Activated CD8-positive, alpha-beta memory T cell treated with anti-CD3 and anti-CD28 coated beads, Interleukin-2, amount 50 U/mL, for 1 hour (primary cell): Measurements from ENCODE around the gene PTGIR.

Experiments used
- DNase-seq: peaks from one replicate; pipeline ENCODE4 v3.0.0-alpha.2; 2020; ENCODE audit errors: extremely low read depth

Gene PTGIR, protein sequence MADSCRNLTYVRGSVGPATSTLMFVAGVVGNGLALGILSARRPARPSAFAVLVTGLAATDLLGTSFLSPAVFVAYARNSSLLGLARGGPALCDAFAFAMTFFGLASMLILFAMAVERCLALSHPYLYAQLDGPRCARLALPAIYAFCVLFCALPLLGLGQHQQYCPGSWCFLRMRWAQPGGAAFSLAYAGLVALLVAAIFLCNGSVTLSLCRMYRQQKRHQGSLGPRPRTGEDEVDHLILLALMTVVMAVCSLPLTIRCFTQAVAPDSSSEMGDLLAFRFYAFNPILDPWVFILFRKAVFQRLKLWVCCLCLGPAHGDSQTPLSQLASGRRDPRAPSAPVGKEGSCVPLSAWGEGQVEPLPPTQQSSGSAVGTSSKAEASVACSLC

GRCh38 chr19:46624958-46625661 lies at the start of gene PTGIR:
Gene PTGIR, minus strand, starts transcription at chr19:46625089. Its CDS starts 864 bp downstream, at chr19:46624225.
- DNase-seq: no peak

GRCh38 chr19:46670813-46671212 lies 45.9 kb upstream of the PTGIR start:
- DNase-seq: no peak

- no peak for DNase-seq
Observed at GRCh38 chr19:46668662-46669061, 43.8 kb upstream of the PTGIR start.

GRCh38 chr19:46665072-46665471 lies 40.2 kb upstream of the PTGIR start:
- DNase-seq: no peak

DNA sequence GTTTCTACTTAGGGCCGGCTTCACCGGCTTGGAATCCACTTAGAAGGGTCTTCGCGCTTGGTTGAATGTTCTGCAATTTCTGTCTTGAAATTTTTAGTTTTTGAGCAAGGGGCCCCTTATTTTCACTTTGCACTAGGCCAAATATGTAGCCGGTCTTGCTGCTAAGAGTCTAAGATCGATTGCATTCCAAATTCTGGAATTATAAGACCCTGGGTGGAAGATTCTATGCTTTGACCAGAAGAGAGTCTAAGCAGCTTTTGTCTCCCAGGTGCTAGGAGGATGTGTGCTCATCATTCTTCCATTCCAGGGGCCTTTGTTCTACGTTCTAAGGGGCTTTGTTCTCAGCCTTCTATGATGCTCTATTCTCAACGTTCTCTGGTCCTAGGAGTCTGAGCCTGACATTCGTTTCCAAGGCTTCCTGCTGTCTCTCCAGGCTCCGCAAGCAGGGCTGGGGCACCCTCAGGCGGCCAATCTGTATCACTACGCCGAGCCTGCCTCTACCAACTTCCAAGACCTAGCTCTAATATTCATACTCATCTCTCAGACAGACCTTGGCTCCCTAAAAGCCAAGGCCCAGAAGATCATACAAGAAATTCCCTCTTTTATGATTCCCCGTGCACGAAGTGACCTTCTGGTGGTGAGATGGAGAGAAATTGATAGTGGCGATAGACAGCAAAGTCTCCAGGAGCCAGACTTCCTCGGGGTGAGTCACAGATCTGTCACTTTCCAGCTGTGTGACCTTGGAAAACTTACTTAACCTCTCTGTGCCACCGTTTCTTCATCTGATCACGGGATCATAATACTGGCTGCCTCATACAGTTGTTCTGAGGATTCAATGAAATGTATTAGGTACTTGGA lies 37.1 kb upstream of the PTGIR start:
- peak; percentile 40 for DNase-seq

- DNase-seq: peak; percentile 99
Observed at GRCh38 chr19:46661020-46661731, 36.3 kb upstream of the PTGIR start, which contains the start of gene DACT3. Gene DACT3, minus strand, starts transcription at chr19:46661182. Its CDS starts 118 bp downstream, at chr19:46661064.

- DNase-seq: no peak
Observed at GRCh38 chr19:46660551-46661019, 35.7 kb upstream of the PTGIR start.

GRCh38 chr19:46660008-46660517 lies 35.2 kb upstream of the PTGIR start:
- no peak for DNase-seq

- no peak for DNase-seq
Observed at GRCh38 chr19:46659151-46660007, 34.5 kb upstream of the PTGIR start.

DNA sequence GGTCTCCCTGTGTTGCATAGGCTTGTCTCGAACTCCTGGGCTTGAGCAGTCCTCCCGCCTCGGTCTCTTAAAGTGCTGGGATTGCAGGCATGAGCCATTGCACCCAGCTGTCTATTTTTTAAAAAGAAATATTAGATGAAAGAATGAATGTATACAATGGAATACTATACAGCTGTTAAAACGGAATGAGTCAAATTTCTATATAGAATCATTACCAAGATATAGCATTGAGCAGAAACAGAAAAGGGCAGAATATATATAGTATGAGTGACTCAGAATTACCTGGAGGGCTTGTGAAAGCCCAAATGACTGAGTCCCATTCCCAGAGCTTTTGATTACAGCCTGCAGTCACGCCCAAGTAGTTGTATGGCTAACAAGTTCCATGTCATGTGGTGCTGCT lies 31.7 kb upstream of the PTGIR start:
- DNase-seq: no peak

GRCh38 chr19:46654621-46655152 lies 29.8 kb upstream of the PTGIR start:
- DNase-seq: no peak

GRCh38 chr19:46650445-46650844 lies 25.6 kb upstream of the PTGIR start:
- no peak for DNase-seq

DNA sequence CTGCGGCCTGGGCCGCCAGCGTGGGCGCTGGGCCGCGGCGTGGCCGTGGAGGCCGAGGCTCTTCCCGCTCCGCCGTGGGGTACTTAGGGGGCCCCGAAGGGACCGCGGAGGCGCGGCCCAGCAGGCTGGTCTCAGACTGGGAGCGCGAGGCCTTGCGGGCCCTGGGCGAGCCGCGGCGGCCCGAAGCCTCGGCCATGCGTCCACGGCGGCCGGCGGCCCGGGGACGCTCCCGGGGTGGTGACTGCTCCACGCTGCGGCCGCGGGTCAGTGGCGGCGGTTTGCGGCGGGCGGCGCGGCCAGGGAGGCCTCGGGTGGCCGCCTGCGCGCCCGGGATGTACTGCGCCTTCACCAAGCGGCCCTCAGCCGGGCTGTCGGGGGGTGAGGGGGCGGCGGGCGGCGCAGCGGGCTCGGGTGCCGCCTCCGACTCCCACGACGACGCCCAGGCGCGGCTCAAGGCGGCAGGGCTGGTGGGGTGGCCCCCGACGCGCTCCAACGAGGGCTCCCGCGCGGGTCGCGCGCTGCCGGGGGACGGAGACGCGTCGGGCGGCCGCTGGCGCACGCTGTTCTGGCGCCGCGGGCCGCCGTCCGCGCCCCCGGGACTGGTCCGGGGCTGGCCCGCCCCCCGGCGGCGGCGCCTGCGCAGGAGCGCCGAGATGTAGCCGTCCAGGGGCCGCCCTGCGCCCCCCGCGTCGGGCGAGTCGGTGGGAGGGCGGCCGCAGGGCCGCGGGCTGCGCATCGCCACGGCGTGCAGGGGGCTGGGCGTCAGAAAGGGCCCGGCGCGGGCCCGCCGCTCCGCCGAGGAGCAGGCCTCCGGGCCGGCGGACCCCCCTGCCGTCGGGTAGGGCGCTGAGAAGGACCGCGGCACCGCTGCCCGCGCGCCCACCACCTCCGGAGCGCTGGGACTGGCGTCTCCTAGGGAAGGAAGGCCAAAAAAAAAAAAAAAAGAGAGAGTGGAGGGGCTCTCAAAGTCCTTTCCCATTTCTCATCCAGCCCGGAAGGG lies 24.4 kb upstream of the PTGIR start:
- no peak for DNase-seq

- DNase-seq: no peak
Observed at GRCh38 chr19:46648060-46648960, 23.4 kb upstream of the PTGIR start.

DNA sequence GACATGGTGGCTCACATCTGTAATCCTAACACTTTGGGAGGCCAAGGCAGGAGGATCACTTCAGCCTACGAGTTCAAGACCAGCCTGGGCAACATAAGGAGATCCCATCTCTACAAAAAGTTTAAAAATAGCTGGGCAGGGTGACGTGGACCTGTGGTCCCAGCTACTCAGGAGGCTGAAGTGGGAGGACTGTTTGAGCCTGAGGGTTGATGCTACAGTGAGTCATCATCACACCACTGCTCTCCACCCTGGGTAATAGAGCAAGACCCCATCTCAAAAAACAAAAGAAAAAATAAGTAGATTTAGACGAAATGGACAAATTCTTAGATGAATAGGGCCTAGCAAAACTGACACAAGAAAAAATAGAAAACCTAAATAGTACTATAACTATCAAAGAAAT lies 21.5 kb upstream of the PTGIR start:
- DNase-seq: no peak

GRCh38 chr19:46644720-46645119 lies 19.8 kb upstream of the PTGIR start:
- no peak for DNase-seq

DNA sequence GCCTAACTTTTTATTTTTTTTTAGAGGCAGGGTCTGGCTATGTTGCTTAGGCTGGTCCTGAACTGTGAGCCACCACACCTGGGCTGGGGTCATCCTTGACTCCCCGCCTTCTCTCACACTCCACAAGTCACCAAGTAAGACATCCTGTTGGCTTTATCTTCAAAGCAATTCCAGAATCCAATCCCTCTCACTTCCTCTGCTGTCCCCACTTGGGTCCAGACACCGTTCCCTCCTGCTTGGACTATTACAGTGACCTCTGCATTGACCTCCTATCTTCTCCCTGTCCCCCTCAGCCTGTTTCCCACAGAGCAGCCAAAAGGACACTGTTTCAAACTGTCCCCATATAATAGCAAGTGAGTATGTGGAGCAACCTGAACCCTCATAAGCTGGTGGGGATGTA lies 15.8 kb upstream of the PTGIR start:
- no peak for DNase-seq
